ENCODE measurements around the gene NDUFA3.
"Not testable (repeated sequence)": the region's sequence is repeated elsewhere in the genome, so short reads cannot be mapped to it uniquely, and the experiment has no call there.

NDUFA3 gene

GRCh38 chr19:54102421-54103169 lies at the start of gene NDUFA3:
Gene NDUFA3 (plus strand): TSS chr19:54102855. CDS start chr19:54102879, 24 bp downstream.
- peak; percentile 100 for DNase-seq (ENCODE audit: low spot score)

DNA sequence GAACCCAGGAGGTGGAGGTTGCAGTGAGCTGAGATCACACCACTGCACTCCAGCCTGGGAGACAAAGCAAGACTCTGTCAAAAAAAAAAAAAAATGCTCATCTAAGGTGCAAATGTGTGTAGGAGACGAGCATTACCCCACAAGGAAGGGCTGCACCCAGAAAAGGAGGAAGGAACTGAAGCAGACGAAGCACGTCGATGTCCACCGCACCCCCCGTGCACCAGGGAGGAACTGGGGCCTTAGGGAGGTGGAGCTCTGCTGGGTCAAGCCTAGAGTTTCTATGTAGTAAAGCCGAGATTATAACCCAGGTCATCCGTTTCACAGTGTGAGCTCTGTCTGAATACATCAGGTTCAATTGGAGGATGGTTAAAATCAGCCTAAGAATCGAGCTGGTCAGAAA lies 40.0 kb upstream of the NDUFA3 start:
- DNase-seq (ENCODE audit: low spot score) = no peak

DNA sequence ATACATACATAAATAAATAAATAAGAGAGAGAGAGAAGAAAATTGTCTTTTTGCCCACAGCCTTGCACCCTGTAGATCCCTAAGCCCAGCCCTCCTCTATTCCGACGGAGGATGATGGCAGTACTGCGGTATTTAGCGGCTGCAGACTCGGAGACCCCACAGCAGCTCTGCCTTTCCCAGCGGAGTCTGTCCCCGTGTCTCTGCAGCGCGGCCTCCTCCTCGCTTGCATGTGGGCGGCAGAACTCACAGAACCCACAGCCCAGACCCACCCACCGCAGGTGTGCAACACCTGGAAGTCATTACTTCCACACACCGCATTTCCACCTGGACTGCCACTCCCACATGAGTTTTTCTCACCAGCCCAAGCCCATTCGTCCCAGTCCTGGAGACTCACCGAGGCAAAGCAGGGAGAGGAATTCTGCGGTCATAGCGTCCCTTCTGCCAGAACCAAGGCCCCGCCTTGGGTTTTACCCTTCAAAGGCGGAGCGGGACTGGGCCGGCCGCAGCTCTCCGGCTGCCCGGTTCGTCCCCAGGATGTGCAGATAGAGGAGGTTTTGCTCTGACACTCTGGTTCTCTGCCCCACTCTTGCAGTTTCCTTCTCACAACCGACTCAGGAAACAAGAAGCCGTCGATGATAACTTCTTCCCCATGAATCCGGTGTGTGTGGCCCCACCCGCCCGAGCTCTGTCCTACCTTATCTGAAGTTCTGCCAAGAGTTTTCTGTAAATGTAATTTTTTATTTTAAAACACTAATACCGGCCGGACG lies 39.1 kb upstream of the NDUFA3 start, which contains the start of gene VSTM1:
Gene VSTM1, minus strand, starts transcription at position 548 of the 767 bp plus-strand sequence. Its CDS starts 120 bp downstream, at position 428.
- no peak for DNase-seq (ENCODE audit: low spot score)

DNA sequence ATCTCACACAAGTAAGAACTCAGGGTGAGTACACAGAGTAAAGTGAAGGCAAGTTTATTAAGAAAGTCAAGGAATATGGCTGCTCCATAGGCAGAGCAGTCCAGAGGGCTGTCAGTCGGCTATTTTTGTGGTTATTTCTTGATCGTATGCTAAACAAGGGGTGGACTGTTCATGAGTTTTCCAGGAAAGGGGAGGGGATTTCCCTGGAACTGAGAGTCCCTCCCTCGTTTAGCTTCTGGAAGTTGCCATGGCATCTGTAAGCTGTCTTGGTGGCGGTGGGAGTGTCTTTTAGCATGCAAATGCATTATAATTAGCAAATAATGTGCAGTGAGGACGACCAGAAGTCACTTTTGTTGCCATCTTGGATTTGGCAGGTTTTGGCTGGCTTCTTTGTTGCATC lies 33.2 kb upstream of the NDUFA3 start:
- no peak for DNase-seq (ENCODE audit: low spot score)

DNA sequence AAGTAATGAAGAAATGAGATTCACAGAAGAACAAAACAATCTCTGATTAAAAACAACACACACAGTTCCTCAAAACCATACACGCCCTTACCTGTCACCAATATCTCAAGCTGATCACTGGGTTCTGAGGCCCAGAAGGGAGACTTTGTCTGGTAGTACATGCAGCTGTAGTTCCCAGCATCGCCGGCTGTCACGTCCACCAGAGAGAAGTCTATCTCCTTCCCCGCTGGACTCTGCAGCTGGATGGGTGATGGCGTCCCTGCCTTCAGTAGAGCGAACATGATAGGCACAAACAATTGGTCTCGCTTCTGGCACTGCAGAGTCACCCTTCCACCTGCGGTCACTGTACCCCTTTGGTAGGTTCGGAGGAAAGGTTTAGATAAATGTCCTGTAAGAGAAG lies 28.8 kb upstream of the NDUFA3 start:
- DNase-seq (ENCODE audit: low spot score) = no peak

GRCh38 chr19:54074851-54075250 lies 27.8 kb upstream of the NDUFA3 start:
- no peak for DNase-seq (ENCODE audit: low spot score)

GRCh38 chr19:54077334-54077733 lies 25.3 kb upstream of the NDUFA3 start:
- no peak for DNase-seq (ENCODE audit: low spot score)

GRCh38 chr19:54081032-54081431 lies 21.6 kb upstream of the NDUFA3 start, which contains the start of gene TARM1:
Gene TARM1 (minus strand): TSS chr19:54081365. CDS start chr19:54081340, 25 bp downstream.
- no peak for DNase-seq (ENCODE audit: low spot score)

DNA sequence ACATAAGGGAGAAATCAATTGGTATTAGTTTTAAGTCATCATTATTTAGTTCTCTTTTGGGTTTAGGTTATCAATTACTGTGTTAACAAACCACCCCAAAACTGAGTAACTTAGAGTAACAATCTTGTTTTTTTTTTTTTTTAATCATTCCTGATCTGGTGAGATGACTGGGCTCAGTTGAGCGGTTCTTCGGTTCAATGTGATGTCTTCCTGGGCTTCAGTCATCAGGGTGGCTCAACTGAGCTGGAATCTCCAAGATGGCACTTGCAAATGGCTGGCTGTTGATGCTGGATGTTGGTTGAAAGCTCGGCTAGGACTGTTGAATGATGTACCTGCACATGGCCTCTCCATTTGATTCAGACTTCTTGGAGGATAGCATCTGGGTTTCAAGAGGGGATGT lies 18.2 kb upstream of the NDUFA3 start:
- DNase-seq (ENCODE audit: low spot score) = no peak

- DNase-seq (ENCODE audit: low spot score) = no peak
Measured at GRCh38 chr19:54094426-54095000, 8.1 kb upstream of the NDUFA3 start.

GRCh38 chr19:54095136-54095858 lies 7.4 kb upstream of the NDUFA3 start:
- no peak for DNase-seq (ENCODE audit: low spot score)

DNA sequence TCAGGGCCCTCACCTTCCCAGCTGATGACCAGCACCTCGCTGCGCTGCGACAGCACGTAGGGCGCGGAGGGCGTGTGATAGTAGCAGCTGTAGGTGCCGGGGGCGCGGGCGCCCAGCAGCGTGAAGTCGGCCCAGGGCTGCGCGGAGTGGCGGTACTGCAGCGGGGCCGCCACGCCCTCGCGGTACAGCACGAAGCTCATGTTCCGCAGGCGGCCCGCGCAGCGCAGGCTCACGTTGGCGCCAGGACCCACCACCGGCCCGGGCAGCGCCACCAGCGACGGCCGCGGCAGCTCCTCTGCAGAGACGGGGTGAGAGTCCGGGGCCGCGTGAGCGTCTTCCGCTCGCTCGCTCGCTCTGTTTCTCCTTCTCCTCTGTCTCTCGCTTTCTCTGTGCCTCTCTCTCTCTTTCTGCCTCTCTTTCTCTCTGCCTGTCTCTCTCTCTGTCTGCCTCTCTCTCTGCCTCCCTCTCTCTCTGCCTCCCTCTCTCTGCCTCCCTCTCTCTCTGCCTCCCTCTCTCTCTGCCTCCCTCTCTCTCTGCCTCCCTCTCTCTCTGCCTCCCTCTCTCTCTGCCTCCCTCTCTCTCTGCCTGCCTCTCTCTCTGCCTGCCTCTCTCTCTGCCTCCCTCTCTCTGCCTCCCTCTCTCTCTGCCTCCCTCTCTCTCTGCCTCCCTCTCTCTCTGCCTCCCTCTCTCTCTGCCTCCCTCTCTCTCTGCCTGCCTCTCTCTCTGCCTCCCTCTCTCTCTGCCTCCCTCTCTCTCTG lies 6.6 kb upstream of the NDUFA3 start:
- DNase-seq (ENCODE audit: low spot score) = peak; percentile 51

DNA sequence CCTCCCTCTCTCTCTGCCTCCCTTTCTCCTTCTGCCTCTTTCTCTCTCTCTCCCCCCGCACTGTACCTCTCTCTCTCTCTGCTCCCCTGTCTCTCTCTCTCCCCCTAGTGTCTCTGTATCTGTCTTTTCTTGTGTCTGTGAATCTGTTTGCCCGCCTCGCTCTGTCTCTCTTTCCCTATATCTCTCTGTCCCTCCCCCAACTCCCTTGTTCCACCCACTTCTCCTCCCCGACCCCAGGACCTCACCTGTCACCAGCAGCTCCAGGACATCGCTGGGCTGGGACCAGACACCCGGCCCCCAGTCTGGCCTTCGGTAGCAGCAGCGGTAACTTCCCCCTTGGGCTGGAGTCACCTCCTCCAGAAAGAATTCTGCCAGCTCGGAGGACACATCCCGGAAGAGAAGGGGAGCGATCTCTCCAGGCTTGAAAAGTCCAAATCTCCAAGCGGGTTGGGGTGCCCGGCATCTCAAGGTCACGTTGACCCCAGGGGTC lies 6.0 kb upstream of the NDUFA3 start:
- DNase-seq (ENCODE audit: low spot score) = no peak

DNA sequence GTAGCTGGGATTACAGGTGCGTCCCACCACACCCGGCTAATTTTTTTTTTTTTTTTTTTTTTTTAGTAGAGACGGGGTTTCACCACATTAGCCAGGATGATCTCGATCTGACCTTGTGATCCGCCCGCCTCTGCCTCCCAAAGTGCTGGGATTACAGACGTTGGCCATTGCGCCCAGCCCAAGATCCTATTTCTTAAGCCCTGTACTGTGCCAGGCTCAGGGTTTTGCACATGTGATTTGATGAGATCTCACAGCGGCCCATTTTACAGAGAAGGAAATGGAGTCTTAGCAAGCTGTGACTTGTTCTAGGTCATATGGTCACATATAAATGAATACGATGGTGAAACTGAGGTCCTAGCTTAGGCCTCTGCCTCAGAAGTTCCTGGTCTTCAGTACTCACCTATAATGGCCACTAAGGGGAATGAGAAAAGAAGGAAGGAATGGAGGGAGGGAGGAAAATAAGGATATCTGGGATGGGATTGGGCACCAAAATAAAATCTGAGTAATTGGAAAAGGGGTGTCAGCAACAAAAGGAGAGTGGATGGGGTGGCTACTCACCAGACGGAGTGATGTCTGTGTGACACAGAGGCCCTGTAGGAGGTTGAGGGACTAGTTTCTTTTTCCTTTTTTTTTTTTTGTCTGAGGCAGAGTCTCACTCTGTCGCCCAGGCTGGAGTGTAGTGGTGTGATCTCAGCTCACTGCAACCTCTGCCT lies 3.3 kb upstream of the NDUFA3 start:
- DNase-seq (ENCODE audit: low spot score) = no peak

DNA sequence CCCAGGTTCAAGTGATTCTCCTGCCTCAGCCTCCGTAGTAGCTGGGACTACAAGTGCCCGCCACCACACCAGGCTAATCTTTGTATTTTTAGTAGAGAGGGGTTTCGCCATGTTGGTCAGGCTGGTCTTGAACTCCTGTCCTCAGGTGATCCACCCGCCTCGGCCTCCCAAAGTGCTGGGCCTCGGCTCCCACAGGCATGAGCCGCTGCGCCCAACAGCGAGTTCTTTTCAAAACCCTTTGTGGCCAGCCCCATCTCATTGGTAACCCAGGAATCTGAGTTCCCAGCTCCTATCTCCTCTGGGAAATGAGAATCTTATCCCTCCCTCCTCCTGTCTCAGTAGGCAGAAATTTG lies 2.8 kb upstream of the NDUFA3 start:
- DNase-seq (ENCODE audit: low spot score) = not testable (repeated sequence)

- DNase-seq (ENCODE audit: low spot score) = no peak
Measured at GRCh38 chr19:54100561-54100960, 2.1 kb upstream of the NDUFA3 start, which contains the start of gene OSCAR. Gene OSCAR (minus strand): TSS chr19:54100803. CDS start chr19:54100792, 11 bp downstream.

- no peak for DNase-seq (ENCODE audit: low spot score)
Measured at GRCh38 chr19:54104998-54105715, 2.5 kb downstream of the NDUFA3 start.

- DNase-seq (ENCODE audit: low spot score) = no peak
Measured at GRCh38 chr19:54105796-54106195, 3.1 kb downstream of the NDUFA3 start.

GRCh38 chr19:54106716-54107115 lies 4.1 kb downstream of the NDUFA3 start:
- DNase-seq (ENCODE audit: low spot score) = no peak
